Colonic mucosa (tissue), 4 donors: ENCODE data around the gene CHAF1B. TPM values are rescaled to one million over a fixed set of nuclear protein-coding genes. Genes with fewer than 3 reads are reported as not detected.
"Not testable (repeated sequence)": the region's sequence is repeated elsewhere in the genome, so short reads cannot be mapped to it uniquely, and the experiment has no call there.

Experiments used
- DNase-seq: peaks from one replicate; pipeline ENCODE4 v3.0.0-alpha.2; 2020
- H3K27ac ChIP-seq: fragments of 200-600 bp; one replicate; pipeline ENCODE4 v1.8.0; 2021
- H3K27me3 ChIP-seq: fragments of 200-600 bp; one replicate; pipeline ENCODE4 v1.8.0; 2021
- H3K36me3 ChIP-seq: fragments of 200-600 bp; one replicate; pipeline ENCODE4 v1.8.0; 2021
- H3K4me1 ChIP-seq: fragments of 200-600 bp; one replicate; pipeline ENCODE4 v1.8.0; 2021; ENCODE audit warnings: mild to moderate bottlenecking
- H3K4me3 ChIP-seq: fragments of 200-600 bp; one replicate; pipeline ENCODE4 v1.8.0; 2021
- H3K9ac ChIP-seq, 2 donors: one replicate each; pipeline ENCODE4 v1.7.0; 2013; ENCODE audit warnings: control low read depth in 2 of 2, low read depth in 2 of 2, low read length in 2 of 2
- H3K9me3 ChIP-seq: fragments of 200-600 bp; one replicate; pipeline ENCODE4 v1.8.0; 2021
- intact Hi-C: fragments of 100-400 bp; cut with DNase I; formaldehyde crosslinking; loops from one replicate; pipeline ENCODE4 v1.14.1; 2022
- total RNA-seq, 2 donors: library from RNA; stranded (reverse); fragmentation: NEBNext Ultra II Directional in 1 of 2; extraction: Animal tissue kit (Norgen Biotek cat#: 25700) in 1 of 2; gene quantifications; one replicate each; pipeline ENCODE4 v1.2.1, GENCODE V29; 2021
- TF ChIP-seq, protein P1 (sequence below): fragments of 200-600 bp; IDR thresholded peaks from one replicate; pipeline ENCODE4 v1.8.0; 2022; ENCODE audit warnings: antibody characterized with exemption, mild to moderate bottlenecking
- donor health status: healthy.
- donor health status: DM: no; HTN: no; CAD: no.
- donor health status: DM: no; HTN: no; CAD: no.

Gene CHAF1B
- total RNA-seq, 2 donors from 2014 or later: 2.5 to 12.0 TPM

DNA sequence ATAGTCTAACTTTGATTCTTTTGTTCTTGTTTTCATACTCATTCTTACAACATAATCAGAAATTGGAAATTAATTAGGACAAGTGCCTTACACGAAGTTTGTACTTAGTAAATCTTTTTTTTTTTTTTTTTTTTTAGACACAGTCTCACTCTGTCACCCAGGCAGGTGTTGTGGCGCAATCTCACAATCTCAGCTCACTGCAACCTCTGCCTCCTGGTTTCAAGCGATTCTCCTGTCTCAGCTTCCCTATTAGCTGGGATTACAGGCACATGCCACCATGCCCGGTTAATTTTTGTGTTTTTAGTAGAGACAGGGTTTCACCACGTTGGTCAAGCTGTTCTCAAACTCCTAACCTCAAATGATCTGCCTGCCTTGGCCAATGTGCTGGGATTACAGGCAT lies 12.4 kb downstream of the CHAF1B start:
- H3K36me3 ChIP-seq: no peaks in the 10 kb centered on the region
- TF ChIP-seq, protein P1, sequence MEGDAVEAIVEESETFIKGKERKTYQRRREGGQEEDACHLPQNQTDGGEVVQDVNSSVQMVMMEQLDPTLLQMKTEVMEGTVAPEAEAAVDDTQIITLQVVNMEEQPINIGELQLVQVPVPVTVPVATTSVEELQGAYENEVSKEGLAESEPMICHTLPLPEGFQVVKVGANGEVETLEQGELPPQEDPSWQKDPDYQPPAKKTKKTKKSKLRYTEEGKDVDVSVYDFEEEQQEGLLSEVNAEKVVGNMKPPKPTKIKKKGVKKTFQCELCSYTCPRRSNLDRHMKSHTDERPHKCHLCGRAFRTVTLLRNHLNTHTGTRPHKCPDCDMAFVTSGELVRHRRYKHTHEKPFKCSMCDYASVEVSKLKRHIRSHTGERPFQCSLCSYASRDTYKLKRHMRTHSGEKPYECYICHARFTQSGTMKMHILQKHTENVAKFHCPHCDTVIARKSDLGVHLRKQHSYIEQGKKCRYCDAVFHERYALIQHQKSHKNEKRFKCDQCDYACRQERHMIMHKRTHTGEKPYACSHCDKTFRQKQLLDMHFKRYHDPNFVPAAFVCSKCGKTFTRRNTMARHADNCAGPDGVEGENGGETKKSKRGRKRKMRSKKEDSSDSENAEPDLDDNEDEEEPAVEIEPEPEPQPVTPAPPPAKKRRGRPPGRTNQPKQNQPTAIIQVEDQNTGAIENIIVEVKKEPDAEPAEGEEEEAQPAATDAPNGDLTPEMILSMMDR: no peak
- DNase-seq: no peak
- H3K27me3 ChIP-seq: no peaks in the 10 kb centered on the region
- intact Hi-C loops: no loop called here
- H3K27ac ChIP-seq: no peak overlapping the region
- no peaks in the 10 kb centered on the region for H3K9me3 ChIP-seq
- H3K4me3 ChIP-seq: no peak overlapping the region
- no peak overlapping the region for H3K9ac ChIP-seq
- H3K4me1 ChIP-seq: no peaks in the 10 kb centered on the region

DNA sequence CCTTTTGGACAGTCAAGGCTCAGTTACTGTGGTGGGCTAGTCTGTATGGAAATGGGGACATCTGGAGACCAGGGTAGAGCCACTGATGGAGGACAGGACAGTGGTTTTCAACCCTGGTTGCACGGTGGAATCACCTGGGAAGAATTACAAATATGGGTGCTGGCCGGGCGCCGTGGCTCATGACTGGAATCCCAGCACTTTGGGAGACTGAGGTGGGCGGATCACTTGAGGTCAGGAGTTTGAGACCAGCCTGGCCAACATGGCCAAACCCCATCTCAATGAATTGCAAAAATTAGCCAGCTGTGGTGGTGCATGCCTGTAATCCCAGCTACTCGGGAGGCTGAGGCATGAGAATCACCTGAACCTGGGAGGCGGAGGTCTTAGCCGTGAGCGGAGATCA lies 14.5 kb downstream of the CHAF1B start:
- H3K4me1 ChIP-seq, H3K9ac ChIP-seq, H3K27ac ChIP-seq, DNase-seq, H3K27me3 ChIP-seq, H3K9me3 ChIP-seq, H3K4me3 ChIP-seq, intact Hi-C loops, H3K36me3 ChIP-seq: not testable (repeated sequence)

DNA sequence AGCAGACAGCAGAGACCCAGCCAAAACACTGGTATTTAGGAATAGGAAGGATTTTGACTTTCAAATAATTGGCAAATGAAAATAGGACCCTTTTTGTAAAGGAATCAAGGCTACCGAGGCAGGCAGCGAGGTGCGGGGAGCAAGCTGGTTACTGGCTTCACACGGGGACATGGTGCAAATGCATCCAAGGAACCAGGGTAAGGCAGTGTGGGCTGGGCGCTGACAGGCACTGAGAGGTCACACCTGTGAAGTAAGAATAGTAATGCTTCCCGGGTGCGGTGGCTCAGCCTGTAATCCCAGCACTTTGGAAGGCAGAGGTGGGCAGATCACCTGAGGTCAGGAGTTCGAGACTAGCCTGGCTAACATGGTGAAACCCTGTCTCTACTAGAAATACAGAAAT lies 15.5 kb downstream of the CHAF1B start:
- no peak overlapping the region for H3K9ac ChIP-seq
- H3K9me3 ChIP-seq: no peaks in the 10 kb centered on the region
- no peaks in the 10 kb centered on the region for H3K36me3 ChIP-seq
- TF ChIP-seq, protein P1: no peak
- no peaks in the 10 kb centered on the region for H3K4me1 ChIP-seq
- no peak for DNase-seq
- no peak overlapping the region for H3K4me3 ChIP-seq
- H3K27ac ChIP-seq: no peak overlapping the region
- intact Hi-C loops: no loop called here
- H3K27me3 ChIP-seq: no peaks in the 10 kb centered on the region

DNA sequence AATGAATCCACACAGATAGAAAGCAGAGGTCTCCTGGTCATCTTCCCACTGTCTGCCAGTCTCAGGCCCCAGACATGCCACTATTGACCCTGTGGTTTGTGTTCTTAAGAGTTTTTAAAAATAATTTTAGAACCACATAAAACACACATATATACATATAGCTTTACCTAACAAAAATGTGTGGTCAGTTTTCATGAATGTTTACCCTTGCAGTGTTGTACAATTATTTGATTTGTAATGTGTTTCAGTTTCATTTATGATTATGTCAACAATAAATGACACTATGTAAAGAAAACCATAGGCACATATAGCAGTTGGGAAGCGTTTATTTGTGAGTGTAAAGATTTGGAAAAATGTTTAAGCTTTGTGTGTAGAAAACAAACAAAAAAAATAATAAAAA lies 17.1 kb downstream of the CHAF1B start:
- DNase-seq: no peak
- no peak overlapping the region for H3K9ac ChIP-seq
- no peaks in the 10 kb centered on the region for H3K4me1 ChIP-seq
- H3K36me3 ChIP-seq: no peaks in the 10 kb centered on the region
- H3K9me3 ChIP-seq: no peaks in the 10 kb centered on the region
- no peak overlapping the region for H3K4me3 ChIP-seq
- no peak overlapping the region for H3K27ac ChIP-seq
- intact Hi-C loops: no loop called here
- TF ChIP-seq, protein P1: no peak
- H3K27me3 ChIP-seq: no peaks in the 10 kb centered on the region

DNA sequence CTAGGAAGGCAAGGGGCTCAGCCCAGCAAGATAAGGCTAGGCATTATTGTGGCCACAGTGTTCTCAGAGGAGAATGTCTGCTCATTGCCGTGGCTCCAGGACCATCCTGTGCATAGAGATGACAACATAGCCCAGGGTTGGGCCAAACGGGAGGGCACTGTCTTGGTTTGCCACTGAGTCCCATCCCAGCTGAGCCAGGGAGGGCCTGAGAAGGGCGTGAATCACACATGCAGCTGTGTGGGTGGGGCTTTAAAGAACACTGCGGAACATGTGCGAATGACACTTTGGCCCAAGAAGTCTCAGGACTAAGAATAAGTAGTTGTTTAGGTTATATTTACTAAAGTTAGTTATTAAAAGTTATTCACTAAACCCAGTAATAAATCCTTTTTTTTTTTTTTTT lies 18.5 kb downstream of the CHAF1B start:
- intact Hi-C loops: no loop called here
- H3K9ac ChIP-seq: no peak overlapping the region
- H3K4me3 ChIP-seq: no peak overlapping the region
- no peaks in the 10 kb centered on the region for H3K4me1 ChIP-seq
- no peaks in the 10 kb centered on the region for H3K36me3 ChIP-seq
- H3K27me3 ChIP-seq: no peaks in the 10 kb centered on the region
- no peaks in the 10 kb centered on the region for H3K9me3 ChIP-seq
- no peak for DNase-seq
- TF ChIP-seq, protein P1: no peak
- no peak overlapping the region for H3K27ac ChIP-seq

DNA sequence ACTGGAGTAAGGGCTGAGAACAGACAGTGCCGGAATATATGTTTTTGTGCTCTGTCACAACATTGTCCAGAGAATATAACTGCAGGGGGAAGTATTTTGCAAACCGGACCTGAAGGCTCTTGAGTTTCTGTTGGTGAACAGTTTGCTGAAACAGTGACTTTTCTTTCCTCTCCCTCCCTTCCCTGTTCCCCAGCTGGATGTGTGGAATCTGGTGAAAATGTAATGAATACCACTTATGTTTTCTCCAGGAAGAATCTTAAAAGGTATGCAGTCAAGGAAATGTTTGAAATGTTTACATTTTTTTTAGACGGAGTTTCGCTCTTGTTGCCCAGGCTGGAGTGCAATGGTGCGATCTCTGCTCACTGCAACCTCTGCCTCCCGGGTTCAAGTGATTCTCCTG lies 23.4 kb downstream of the CHAF1B start:
- H3K27ac ChIP-seq: no peak overlapping the region
- H3K9me3 ChIP-seq: no peaks in the 10 kb centered on the region
- DNase-seq: no peak
- TF ChIP-seq, protein P1: no peak
- H3K36me3 ChIP-seq: no peaks in the 10 kb centered on the region
- H3K4me1 ChIP-seq: no peaks in the 10 kb centered on the region
- no peaks in the 10 kb centered on the region for H3K27me3 ChIP-seq
- H3K9ac ChIP-seq: no peak overlapping the region
- intact Hi-C loops: no loop called here
- no peak overlapping the region for H3K4me3 ChIP-seq
